Measurements from ENCODE around the gene TENM4.
"Not testable (repeated sequence)": the region's sequence is repeated elsewhere in the genome, so short reads cannot be mapped to it uniquely, and the experiment has no call there.

Gene TENM4

GRCh38 chr11:79244241-79244772 lies 196.5 kb downstream of the TENM4 start:
- DNase-seq (ENCODE audit: low spot score): peak; percentile 60

- no peak for DNase-seq (ENCODE audit: low spot score)
These were observed 197.2 kb downstream of the TENM4 start for GRCh38 chr11:79243422-79244210.

GRCh38 chr11:79242616-79243015 lies 198.2 kb downstream of the TENM4 start:
- DNase-seq (ENCODE audit: low spot score): no peak

- DNase-seq (ENCODE audit: low spot score): no peak
These were observed 199.0 kb downstream of the TENM4 start for GRCh38 chr11:79241852-79242241.

GRCh38 chr11:79241205-79241851 lies 199.5 kb downstream of the TENM4 start:
- DNase-seq (ENCODE audit: low spot score): no peak

- DNase-seq (ENCODE audit: low spot score): peak; percentile 67
These were observed 203.1 kb downstream of the TENM4 start for GRCh38 chr11:79237703-79238102.

GRCh38 chr11:79237091-79237490 lies 203.7 kb downstream of the TENM4 start:
- no peak for DNase-seq (ENCODE audit: low spot score)

GRCh38 chr11:79236541-79236971 lies 204.3 kb downstream of the TENM4 start:
- peak; percentile 83 for DNase-seq (ENCODE audit: low spot score)

- no peak for DNase-seq (ENCODE audit: low spot score)
These were observed 205.1 kb downstream of the TENM4 start for GRCh38 chr11:79235696-79236095.

- DNase-seq (ENCODE audit: low spot score): no peak
These were observed 208.5 kb downstream of the TENM4 start for GRCh38 chr11:79232346-79232745.

GRCh38 chr11:79229047-79229446 lies 211.8 kb downstream of the TENM4 start:
- DNase-seq (ENCODE audit: low spot score): no peak

GRCh38 chr11:79227767-79228755 lies 212.8 kb downstream of the TENM4 start:
- DNase-seq (ENCODE audit: low spot score): no peak

GRCh38 chr11:79227308-79227707 lies 213.5 kb downstream of the TENM4 start:
- DNase-seq (ENCODE audit: low spot score): no peak

GRCh38 chr11:79226126-79226525 lies 214.7 kb downstream of the TENM4 start:
- no peak for DNase-seq (ENCODE audit: low spot score)

GRCh38 chr11:79222163-79222562 lies 218.7 kb downstream of the TENM4 start:
- not testable (repeated sequence) for DNase-seq (ENCODE audit: low spot score)

GRCh38 chr11:79221444-79222130 lies 219.2 kb downstream of the TENM4 start:
- DNase-seq (ENCODE audit: low spot score): no peak

GRCh38 chr11:79220171-79220570 lies 220.7 kb downstream of the TENM4 start:
- DNase-seq (ENCODE audit: low spot score): no peak

- no peak for DNase-seq (ENCODE audit: low spot score)
These were observed 221.4 kb downstream of the TENM4 start for GRCh38 chr11:79219186-79220045.

GRCh38 chr11:79212741-79213190 lies 228.1 kb downstream of the TENM4 start:
- no peak for DNase-seq (ENCODE audit: low spot score)

- no peak for DNase-seq (ENCODE audit: low spot score)
These were observed 231.1 kb downstream of the TENM4 start for GRCh38 chr11:79209540-79210266.

Data from AG08396 (cell line).